HG03571 (cell line): ENCODE data around the gene SZRD1.

Source experiments
- ATAC-seq: cut with Tn5 transposase; IDR thresholded peaks from one replicate; pipeline ENCODE4 v1.9.1; 2021; ENCODE audit not compliant: unreplicated experiment

The SZRD1 gene

GRCh38 chr1:16367258-16367967 lies 371 bp downstream of the SZRD1 start:
- peak; percentile 54 for ATAC-seq

- no peak for ATAC-seq
Measured at GRCh38 chr1:16367968-16368890, 1.2 kb downstream of the SZRD1 start.

- ATAC-seq: no peak
Measured at GRCh38 chr1:16369821-16370220, 2.8 kb downstream of the SZRD1 start.

- no peak for ATAC-seq
Measured at GRCh38 chr1:16371725-16372124, 4.7 kb downstream of the SZRD1 start.

- no peak for ATAC-seq
Measured at GRCh38 chr1:16372535-16373285, 5.7 kb downstream of the SZRD1 start.

- no peak for ATAC-seq
Measured at GRCh38 chr1:16374266-16374665, 7.2 kb downstream of the SZRD1 start.

- ATAC-seq: no peak
Measured at GRCh38 chr1:16375521-16376340, 8.7 kb downstream of the SZRD1 start.

- ATAC-seq: no peak
Measured at GRCh38 chr1:16376971-16377370, 9.9 kb downstream of the SZRD1 start.

GRCh38 chr1:16378443-16378842 lies 11.4 kb downstream of the SZRD1 start:
- ATAC-seq: no peak

- ATAC-seq: no peak
Measured at GRCh38 chr1:16380868-16381267, 13.8 kb downstream of the SZRD1 start.

GRCh38 chr1:16383888-16384287 lies 16.8 kb downstream of the SZRD1 start:
- no peak for ATAC-seq

- no peak for ATAC-seq
Measured at GRCh38 chr1:16385659-16386453, 18.8 kb downstream of the SZRD1 start.

- no peak for ATAC-seq
Measured at GRCh38 chr1:16386454-16387113, 19.5 kb downstream of the SZRD1 start.

GRCh38 chr1:16387201-16388188 lies 20.5 kb downstream of the SZRD1 start:
- ATAC-seq: no peak

GRCh38 chr1:16391411-16391810 lies 24.4 kb downstream of the SZRD1 start:
- no peak for ATAC-seq

GRCh38 chr1:16392740-16393569 lies 25.9 kb downstream of the SZRD1 start:
- no peak for ATAC-seq
